NCI-H2196 treated with DMSO at 0.1 percent for 48 hours (cell line): ENCODE data around the gene PSMD1.
"Not testable (repeated sequence)": the region's sequence is repeated elsewhere in the genome, so short reads cannot be mapped to it uniquely, and the experiment has no call there.

Source experiments
- DNase-seq: peaks from one replicate; lab custom pipeline; 2025; ENCODE audit not compliant: unreplicated experiment; lab: John Stamatoyannopoulos, UW

Gene PSMD1

GRCh38 chr2:231144896-231145295, 88.2 kb downstream of the PSMD1 start:
- no peak for DNase-seq

GRCh38 chr2:231146665-231147064, 90.0 kb downstream of the PSMD1 start:
- no peak for DNase-seq

DNA sequence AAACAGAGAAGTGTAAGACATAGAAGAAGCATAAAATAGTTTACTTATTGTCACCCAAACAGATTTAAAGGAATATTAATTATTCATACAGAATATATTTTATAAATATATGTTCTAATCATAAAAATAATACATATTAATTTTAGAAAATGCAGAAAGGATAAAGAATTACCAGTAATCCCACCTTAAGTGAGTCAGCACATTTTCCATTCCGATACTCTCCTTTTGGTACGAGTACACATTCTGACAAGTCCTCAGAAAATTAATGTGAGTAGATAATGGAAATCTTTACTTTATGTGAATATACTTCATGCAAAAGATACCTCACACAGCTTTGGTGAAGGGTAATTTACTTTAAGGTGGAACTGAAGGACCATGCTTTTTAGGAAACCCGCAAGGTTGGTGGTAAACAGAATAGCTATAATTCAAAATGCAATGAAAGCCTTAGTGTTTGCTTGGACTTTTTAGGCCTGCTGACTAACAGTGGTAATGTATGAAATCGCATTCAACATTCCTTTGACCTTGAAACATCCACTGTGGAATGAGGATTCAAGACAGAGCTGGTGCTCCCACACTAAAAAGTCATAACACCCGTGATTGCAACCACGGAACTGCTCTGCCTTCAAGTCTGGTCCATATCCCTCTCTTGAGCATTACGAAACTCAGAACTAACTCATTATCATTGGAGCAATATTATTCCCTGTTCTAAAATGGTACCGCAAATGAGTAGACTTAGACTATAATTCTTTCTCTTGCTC, 96.3 kb downstream of the PSMD1 start:
- no peak for DNase-seq

DNA sequence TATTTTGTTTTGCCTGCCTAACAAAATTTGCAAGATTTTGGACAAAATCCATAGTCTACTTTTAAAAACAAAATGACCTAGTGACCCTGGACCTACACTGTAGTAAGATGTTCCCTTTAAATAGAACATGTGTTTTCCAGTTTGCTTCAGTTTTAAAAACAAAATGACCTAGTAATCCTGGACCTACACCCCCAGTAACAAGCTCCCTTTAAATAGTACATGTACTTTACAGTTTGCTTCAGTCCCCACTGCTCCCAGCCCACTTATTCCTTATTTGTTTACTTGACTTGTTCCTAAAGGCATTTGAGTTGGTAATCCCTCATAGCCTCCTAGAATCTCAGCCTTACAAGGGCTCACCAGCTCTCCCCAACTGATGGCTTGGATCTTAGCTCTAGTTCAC, 102.6 kb downstream of the PSMD1 start:
- no peak for DNase-seq

- no peak for DNase-seq
Observed at GRCh38 chr2:231160701-231161100, 104.0 kb downstream of the PSMD1 start.

GRCh38 chr2:231161252-231161839, 104.7 kb downstream of the PSMD1 start:
- no peak for DNase-seq

GRCh38 chr2:231161877-231162329, 105.2 kb downstream of the PSMD1 start:
- no peak for DNase-seq

- no peak for DNase-seq
Observed at GRCh38 chr2:231163011-231163410, 106.3 kb downstream of the PSMD1 start.

DNA sequence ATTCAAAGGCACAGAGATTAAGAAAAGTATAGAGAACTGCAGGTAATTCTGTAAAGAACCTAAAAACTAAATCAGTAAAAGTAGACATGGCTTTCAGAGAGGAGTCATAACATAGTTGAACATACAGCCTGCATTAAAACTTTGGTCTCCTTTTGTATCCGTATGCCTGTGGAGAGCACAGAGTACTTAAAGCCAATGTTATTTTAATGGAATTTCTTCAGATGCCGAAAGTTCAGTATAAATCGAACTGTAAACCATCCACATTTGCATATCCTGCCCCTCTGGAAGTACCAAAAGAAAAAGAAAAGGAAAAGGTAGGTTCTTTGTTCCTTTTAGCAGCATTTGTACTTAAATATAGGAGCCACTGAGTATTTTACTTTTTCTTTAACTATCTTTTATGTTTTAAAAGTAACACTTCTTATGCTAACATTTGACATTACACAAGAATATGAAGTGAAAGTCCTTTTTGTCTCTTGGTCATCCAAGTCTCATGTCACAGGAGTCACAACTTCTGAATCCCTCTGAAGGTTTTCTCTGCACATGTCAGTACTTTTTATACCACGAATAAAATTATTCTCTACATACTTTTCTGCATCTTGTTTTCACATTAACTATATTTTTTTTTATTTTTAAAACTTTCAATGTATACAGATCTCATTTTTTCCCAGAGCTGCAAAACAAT, 106.9 kb downstream of the PSMD1 start:
- no peak for DNase-seq

GRCh38 chr2:231167745-231168459, 111.2 kb downstream of the PSMD1 start:
- no peak for DNase-seq

DNA sequence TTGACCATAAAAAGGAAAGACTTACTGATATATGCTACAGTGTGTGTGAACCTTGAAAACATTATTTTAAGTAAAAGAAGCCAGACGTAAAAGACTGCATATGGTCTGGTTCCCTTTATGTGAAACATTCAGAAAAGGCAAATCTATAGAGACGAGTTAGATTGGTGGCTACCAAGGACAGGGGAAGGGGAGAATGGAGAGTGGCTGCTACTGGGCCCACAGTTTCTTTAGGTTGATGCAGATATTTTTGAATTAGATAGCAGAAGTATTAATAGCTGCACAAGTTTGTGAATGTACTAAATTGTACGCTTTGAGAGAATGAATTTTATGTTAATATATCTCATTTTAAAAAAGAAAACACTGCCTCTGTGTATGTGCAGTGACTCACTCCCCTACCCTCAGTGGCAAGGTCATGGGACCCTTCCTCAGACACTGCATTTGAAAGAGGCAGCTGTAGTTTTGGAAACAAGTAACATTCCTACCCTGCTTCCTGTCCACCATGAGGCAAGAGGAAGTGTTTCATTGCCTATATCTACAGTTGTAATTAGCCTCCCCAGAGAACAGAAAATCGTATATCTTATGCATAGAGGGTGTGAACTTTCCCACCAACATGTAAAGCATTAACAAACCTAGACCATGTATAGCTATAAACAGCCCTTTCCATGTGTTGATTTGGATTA, 111.9 kb downstream of the PSMD1 start:
- no peak for DNase-seq

DNA sequence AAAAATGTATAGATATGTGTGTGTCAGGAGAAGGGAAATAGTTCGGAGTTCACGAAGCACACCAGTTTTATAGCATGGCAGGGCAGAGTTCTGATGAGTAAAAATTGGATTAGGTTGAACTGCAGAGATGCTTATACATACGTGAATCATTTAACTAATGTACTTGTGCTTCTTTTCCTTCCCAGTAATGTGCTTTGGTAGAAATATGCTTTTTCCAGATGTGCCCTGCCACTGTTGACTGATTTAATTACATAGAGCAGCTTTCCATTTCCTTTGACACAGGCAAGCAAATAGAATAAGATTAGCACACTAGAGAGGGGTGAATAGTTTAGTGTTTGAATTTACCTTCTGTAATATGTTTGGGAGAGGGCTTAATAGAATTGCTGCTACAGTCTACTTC, 112.8 kb downstream of the PSMD1 start:
- DNase-seq, result no peak

DNA sequence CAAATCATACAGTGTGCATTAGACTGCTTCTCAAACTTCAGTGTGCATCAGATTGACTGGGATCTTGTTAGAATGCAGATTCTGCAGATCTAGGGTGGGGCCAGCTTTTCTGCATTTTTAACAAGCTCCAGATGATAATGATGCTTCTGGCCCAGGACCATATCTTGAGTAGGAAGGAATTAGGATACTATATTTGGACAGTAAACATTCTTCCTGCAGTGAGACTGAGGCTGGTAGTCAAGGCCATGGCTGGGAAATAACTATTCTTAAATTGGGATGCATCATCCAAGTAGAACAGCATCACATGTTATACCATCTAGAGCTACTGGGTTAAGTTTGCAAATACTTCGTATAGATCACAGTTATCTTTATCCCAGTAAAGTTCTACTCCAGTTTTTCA, 113.4 kb downstream of the PSMD1 start:
- no peak for DNase-seq

DNA sequence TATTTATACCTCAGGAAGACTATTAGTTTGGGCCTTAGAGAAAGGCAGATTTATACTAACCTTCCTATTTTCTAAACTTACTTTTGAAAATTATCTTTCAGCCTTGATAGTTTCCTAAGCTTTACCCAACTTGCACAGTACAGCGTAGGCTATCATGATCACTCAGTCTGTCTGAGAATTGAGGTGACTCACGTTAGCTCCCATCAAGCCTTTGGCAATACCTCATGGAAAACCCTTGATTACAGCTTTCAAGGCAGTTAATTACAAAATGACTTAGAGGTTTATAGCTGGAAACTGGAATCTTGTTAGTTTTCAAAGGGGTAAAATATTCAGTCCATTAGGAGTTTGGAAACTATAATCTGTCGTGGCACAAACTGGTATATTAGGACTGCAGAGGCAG, 115.4 kb downstream of the PSMD1 start:
- DNase-seq, result no peak

DNA sequence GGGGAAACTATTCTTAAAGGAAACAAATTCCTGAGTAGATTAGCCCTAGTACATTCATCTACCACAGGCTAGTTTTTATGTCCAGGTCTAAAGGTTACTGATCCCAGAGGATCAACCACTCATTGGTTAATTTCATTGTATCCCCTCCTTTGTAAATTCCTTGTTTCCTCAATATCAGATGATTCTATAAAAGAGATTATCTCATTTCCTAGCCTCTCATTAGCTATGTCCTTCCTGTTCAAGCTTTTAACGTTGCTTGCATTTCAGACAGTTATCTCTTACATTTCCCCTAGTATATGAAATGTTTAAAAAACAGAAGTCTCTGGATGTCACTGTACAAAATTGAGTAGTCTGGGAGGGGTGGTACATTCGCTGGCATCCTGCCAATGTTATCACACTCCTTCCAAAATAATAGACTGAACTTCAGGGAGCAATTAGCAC, 117.6 kb downstream of the PSMD1 start:
- no peak for DNase-seq

GRCh38 chr2:231176066-231176465, 119.4 kb downstream of the PSMD1 start:
- no peak for DNase-seq

DNA sequence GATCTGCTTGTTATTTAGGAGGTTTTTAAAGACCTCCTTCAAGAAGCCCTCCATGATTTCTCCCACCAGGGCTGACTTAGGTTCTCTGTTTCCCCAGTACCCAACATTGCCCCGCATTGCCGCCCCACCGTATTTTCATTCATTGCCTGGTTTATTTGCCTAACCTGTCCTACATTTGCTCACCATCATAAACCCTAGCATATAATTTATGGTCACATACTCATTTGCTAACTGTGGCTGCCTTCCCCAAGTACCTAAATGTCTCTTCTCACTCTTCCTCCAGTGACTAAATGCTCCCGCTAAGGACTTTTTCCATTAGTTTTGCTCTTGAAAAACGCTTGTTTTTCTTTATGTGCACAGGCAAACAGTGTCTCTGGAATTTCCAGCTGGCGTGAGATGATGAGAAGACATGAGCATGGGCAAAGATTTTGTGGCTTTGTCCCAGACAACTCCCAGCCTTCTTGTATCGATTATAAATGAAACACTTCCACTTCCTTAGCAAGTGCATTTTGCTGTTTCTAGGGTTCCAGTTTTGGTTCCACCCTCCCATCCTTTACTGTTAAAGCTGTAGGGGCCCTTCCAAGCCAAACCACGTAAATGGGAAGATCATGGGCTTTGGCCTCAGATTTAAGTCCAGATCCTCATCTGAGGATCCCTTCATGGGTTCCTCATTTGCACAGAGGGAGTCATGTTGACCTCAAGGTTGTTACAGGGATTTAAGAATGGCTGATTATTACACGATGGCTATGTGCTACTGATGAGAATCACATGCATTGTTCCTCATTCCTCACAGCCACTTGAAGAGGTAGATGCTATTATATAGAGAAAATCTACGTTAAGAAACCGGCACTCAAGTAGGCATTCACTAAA, 120.7 kb downstream of the PSMD1 start:
- no peak for DNase-seq

- not testable (repeated sequence) for DNase-seq
Observed at GRCh38 chr2:231178805-231179204, 122.1 kb downstream of the PSMD1 start.

GRCh38 chr2:231181860-231182512, 125.3 kb downstream of the PSMD1 start:
- DNase-seq, result no peak
